HEK293 (cell line): ENCODE results near the gene BIRC5.

Source experiments
- GLIS1 ChIP-seq: fragments of 450-650 bp; formaldehyde crosslinking; IDR thresholded peaks from 2 replicates; pipeline ENCODE4 v1.5.1; 2016; ENCODE audit warnings: missing biosample characterization, missing genetic modification characterization
- MYNN ChIP-seq: fragments of 450-650 bp; formaldehyde crosslinking; IDR thresholded peaks from 2 replicates; pipeline ENCODE4 v1.5.1; 2016; ENCODE audit warnings: missing biosample characterization, missing genetic modification characterization, borderline replicate concordance
- OVOL3 ChIP-seq: fragments of 450-650 bp; formaldehyde crosslinking; IDR thresholded peaks from 2 replicates; pipeline ENCODE4 v1.5.1; 2016; ENCODE audit warnings: missing biosample characterization, missing genetic modification characterization
- RBAK ChIP-seq: fragments of 450-650 bp; formaldehyde crosslinking; IDR thresholded peaks from 2 replicates; pipeline ENCODE4 v1.5.1; 2016; ENCODE audit warnings: missing biosample characterization, missing genetic modification characterization
- SALL2 ChIP-seq: fragments of 450-650 bp; formaldehyde crosslinking; IDR thresholded peaks from 2 replicates; pipeline ENCODE4 v1.5.0; 2017; ENCODE audit warnings: missing biosample characterization, mild to moderate bottlenecking, missing genetic modification characterization, borderline replicate concordance
- SCRT1 ChIP-seq: fragments of 450-650 bp; formaldehyde crosslinking; IDR thresholded peaks from 2 replicates; pipeline ENCODE4 v1.5.1; 2016; ENCODE audit warnings: missing biosample characterization, missing genetic modification characterization, borderline replicate concordance
- SP2 ChIP-seq: fragments of 450-650 bp; formaldehyde crosslinking; IDR thresholded peaks from 2 replicates; pipeline ENCODE4 v1.5.1; 2016; ENCODE audit warnings: missing biosample characterization, missing genetic modification characterization
- SP7 ChIP-seq: fragments of 450-650 bp; formaldehyde crosslinking; IDR thresholded peaks from 2 replicates; pipeline ENCODE4 v1.5.1; 2016; ENCODE audit warnings: missing biosample characterization, missing genetic modification characterization
- ZNF132 ChIP-seq: fragments of 450-650 bp; formaldehyde crosslinking; IDR thresholded peaks from 2 replicates; pipeline ENCODE4 v1.5.1; 2017; ENCODE audit warnings: missing biosample characterization, missing genetic modification characterization, borderline replicate concordance
- ZNF155 ChIP-seq: fragments of 450-650 bp; formaldehyde crosslinking; IDR thresholded peaks from 2 replicates; pipeline ENCODE4 v1.5.1; 2016; ENCODE audit warnings: missing biosample characterization, missing genetic modification characterization
- ZNF335 ChIP-seq: fragments of 450-650 bp; formaldehyde crosslinking; conservative IDR thresholded peaks from 2 replicates; pipeline ENCODE4 v1.5.1; 2016; ENCODE audit warnings: missing biosample characterization, missing genetic modification characterization
- ZNF37A ChIP-seq: fragments of 450-650 bp; IDR thresholded peaks from 2 replicates; pipeline ENCODE4 v1.5.1; 2018; ENCODE audit warnings: missing biosample characterization, missing genetic modification characterization
- ZNF394 ChIP-seq: fragments of 450-650 bp; formaldehyde crosslinking; IDR thresholded peaks from 2 replicates; pipeline ENCODE4 v1.5.1; 2016; ENCODE audit warnings: missing biosample characterization, missing genetic modification characterization, mild to moderate bottlenecking, moderate library complexity, borderline replicate concordance
- ZNF404 ChIP-seq: fragments of 450-650 bp; formaldehyde crosslinking; IDR thresholded peaks from 2 replicates; pipeline ENCODE4 v1.5.1; 2017; ENCODE audit warnings: missing biosample characterization, missing genetic modification characterization
- ZNF416 ChIP-seq: fragments of 450-650 bp; formaldehyde crosslinking; IDR thresholded peaks from 2 replicates; pipeline ENCODE4 v1.5.1; 2016; ENCODE audit warnings: missing biosample characterization, missing genetic modification characterization
- ZNF501 ChIP-seq: fragments of 450-650 bp; formaldehyde crosslinking; IDR thresholded peaks from 2 replicates; pipeline ENCODE4 v1.5.1; 2016; ENCODE audit warnings: missing biosample characterization, missing genetic modification characterization
- ZNF510 ChIP-seq: fragments of 450-650 bp; formaldehyde crosslinking; IDR thresholded peaks from 2 replicates; pipeline ENCODE4 v1.5.1; 2018; ENCODE audit warnings: mild to moderate bottlenecking, missing genetic modification characterization, missing biosample characterization; ENCODE audit not compliant: insufficient replicate concordance
- ZNF514 ChIP-seq: fragments of 450-650 bp; formaldehyde crosslinking; IDR thresholded peaks from 2 replicates; pipeline ENCODE4 v1.5.1; 2016; ENCODE audit warnings: missing biosample characterization, missing genetic modification characterization
- ZNF530 ChIP-seq: fragments of 450-650 bp; formaldehyde crosslinking; IDR thresholded peaks from 2 replicates; pipeline ENCODE4 v1.5.1; 2016; ENCODE audit warnings: low read depth, missing biosample characterization, missing genetic modification characterization
- ZNF555 ChIP-seq: fragments of 450-650 bp; formaldehyde crosslinking; conservative IDR thresholded peaks from 2 replicates; pipeline ENCODE4 v1.5.1; 2017; ENCODE audit warnings: missing biosample characterization, mild to moderate bottlenecking, missing genetic modification characterization, inconsistent platforms
- ZNF571 ChIP-seq: fragments of 450-650 bp; formaldehyde crosslinking; IDR thresholded peaks from 2 replicates; pipeline ENCODE4 v1.5.0; 2017; ENCODE audit warnings: missing biosample characterization, missing genetic modification characterization
- ZNF621 ChIP-seq: fragments of 450-650 bp; formaldehyde crosslinking; IDR thresholded peaks from 2 replicates; pipeline ENCODE4 v1.5.1; 2017; ENCODE audit warnings: missing biosample characterization, missing genetic modification characterization
- ZNF626 ChIP-seq: fragments of 450-650 bp; sonication (Bioruptor Pico); formaldehyde crosslinking; IDR thresholded peaks from 2 replicates; pipeline ENCODE4 v1.5.1; 2018; ENCODE audit warnings: missing biosample characterization, missing genetic modification characterization, inconsistent platforms
- ZNF76 ChIP-seq: fragments of 450-650 bp; formaldehyde crosslinking; IDR thresholded peaks from 2 replicates; pipeline ENCODE4; 2016; ENCODE audit warnings: low read depth, missing biosample characterization, missing genetic modification characterization, borderline replicate concordance
- ZNF776 ChIP-seq: fragments of 450-650 bp; formaldehyde crosslinking; IDR thresholded peaks from 2 replicates; pipeline ENCODE4 v1.5.0; 2017; ENCODE audit warnings: missing biosample characterization, missing genetic modification characterization, borderline replicate concordance
- TF ChIP-seq, protein P1 (sequence below): IDR thresholded peaks from 2 replicates; pipeline ENCODE4 v1.6.1; 2011; ENCODE audit warnings: mild to moderate bottlenecking, low read depth, low read length, borderline replicate concordance
- TF ChIP-seq, protein P2 (sequence below): fragments of 450-650 bp; formaldehyde crosslinking; IDR thresholded peaks from 2 replicates; pipeline ENCODE4 v1.5.1; 2017; ENCODE audit warnings: missing biosample characterization, missing genetic modification characterization
- TF ChIP-seq, protein P3 (sequence below): fragments of 450-650 bp; formaldehyde crosslinking; IDR thresholded peaks from 2 replicates; pipeline ENCODE4 v1.5.1; 2016; ENCODE audit warnings: missing biosample characterization, missing genetic modification characterization
- TF ChIP-seq, protein P4 (sequence below): fragments of 450-650 bp; IDR thresholded peaks from 2 replicates; pipeline ENCODE4 v1.5.1; 2018; ENCODE audit warnings: missing biosample characterization, mild to moderate bottlenecking, missing genetic modification characterization
- TF ChIP-seq, protein P5 (sequence below): fragments of 450-650 bp; formaldehyde crosslinking; IDR thresholded peaks from 2 replicates; pipeline ENCODE4 v1.5.1; 2016; ENCODE audit warnings: missing biosample characterization, missing genetic modification characterization

The BIRC5 gene

DNA sequence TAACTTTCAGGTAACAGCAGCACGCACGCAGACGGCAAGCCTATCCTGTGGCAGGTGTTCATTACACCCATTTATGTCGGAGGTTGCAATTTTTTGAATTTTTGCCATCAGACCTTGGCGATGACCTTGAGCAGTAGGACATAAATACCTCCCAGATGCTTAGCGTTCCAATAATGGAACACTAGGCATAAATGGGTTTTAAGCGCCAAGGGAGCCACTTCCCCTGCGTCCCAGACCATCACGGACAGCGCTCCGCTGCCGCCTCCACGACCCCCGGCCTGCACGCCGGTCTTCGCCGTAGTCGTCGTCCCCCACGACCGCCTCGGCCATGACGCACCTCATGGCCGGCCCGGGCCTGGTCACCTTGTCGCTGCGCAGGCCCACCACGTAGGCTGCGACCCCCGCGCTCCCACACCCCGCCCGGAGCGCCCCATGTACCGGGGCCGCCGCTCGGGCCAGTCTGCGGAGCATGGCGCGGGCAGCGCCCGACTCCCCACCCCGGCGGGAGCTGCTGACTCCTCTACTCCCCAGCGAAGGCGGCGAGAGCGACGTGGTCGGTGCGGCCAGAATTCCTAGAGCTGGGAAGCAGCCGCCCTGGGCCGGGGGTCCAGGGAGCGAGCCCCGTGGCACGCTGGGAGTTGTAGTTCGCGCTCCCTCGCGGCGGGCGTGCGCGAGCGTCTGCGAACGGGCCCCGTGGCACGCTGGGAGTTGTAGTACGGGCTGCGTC is 40.1 kb downstream of the BIRC5 start (continued):
- TF ChIP-seq ZNF555 (no peak), ZNF394 (peak; percentile 42; the same call in 1 of the 2 replicates), ZNF530 (tag by site-specific recombination) (no peak), ZNF37A (no peak), ZNF571 (tag by site-specific recombination) (no peak), ZNF404 (tag by site-specific recombination) (no peak), ZNF626 (tag by site-specific recombination) (no peak), SP2 (tag by site-specific recombination) (no peak), ZNF510 (no peak), ZNF76 (tag by site-specific recombination) (peak; percentile 99), ZNF514 (tag by site-specific recombination) (no peak), ZNF132 (tag by site-specific recombination) (no peak), ZNF335 (tag by site-specific recombination) (peak; percentile 91), SALL2 (tag by site-specific recombination) (no peak), ZNF501 (tag by site-specific recombination) (0 out of 2 replicates have a peak, but pooled peaks have one; percentile 51), SCRT1 (no peak), MYNN (tag by site-specific recombination) (no peak), ZNF776 (no peak), ZNF621 (tag by site-specific recombination) (no peak), ZNF416 (tag by site-specific recombination) (no peak), RBAK (tag by site-specific recombination) (no peak), GLIS1 (tag by site-specific recombination) (peak; percentile 56), SP7 (tag by site-specific recombination) (peak; percentile 38), OVOL3 (tag by site-specific recombination) (no peak), ZNF155 (tag by site-specific recombination) (no peak)
- TF ChIP-seq, protein P1, sequence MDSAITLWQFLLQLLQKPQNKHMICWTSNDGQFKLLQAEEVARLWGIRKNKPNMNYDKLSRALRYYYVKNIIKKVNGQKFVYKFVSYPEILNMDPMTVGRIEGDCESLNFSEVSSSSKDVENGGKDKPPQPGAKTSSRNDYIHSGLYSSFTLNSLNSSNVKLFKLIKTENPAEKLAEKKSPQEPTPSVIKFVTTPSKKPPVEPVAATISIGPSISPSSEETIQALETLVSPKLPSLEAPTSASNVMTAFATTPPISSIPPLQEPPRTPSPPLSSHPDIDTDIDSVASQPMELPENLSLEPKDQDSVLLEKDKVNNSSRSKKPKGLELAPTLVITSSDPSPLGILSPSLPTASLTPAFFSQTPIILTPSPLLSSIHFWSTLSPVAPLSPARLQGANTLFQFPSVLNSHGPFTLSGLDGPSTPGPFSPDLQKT: no peak
- TF ChIP-seq, protein P2, sequence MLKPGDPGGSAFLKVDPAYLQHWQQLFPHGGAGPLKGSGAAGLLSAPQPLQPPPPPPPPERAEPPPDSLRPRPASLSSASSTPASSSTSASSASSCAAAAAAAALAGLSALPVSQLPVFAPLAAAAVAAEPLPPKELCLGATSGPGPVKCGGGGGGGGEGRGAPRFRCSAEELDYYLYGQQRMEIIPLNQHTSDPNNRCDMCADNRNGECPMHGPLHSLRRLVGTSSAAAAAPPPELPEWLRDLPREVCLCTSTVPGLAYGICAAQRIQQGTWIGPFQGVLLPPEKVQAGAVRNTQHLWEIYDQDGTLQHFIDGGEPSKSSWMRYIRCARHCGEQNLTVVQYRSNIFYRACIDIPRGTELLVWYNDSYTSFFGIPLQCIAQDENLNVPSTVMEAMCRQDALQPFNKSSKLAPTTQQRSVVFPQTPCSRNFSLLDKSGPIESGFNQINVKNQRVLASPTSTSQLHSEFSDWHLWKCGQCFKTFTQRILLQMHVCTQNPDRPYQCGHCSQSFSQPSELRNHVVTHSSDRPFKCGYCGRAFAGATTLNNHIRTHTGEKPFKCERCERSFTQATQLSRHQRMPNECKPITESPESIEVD (tag by site-specific recombination): no peak
- TF ChIP-seq, protein P3, sequence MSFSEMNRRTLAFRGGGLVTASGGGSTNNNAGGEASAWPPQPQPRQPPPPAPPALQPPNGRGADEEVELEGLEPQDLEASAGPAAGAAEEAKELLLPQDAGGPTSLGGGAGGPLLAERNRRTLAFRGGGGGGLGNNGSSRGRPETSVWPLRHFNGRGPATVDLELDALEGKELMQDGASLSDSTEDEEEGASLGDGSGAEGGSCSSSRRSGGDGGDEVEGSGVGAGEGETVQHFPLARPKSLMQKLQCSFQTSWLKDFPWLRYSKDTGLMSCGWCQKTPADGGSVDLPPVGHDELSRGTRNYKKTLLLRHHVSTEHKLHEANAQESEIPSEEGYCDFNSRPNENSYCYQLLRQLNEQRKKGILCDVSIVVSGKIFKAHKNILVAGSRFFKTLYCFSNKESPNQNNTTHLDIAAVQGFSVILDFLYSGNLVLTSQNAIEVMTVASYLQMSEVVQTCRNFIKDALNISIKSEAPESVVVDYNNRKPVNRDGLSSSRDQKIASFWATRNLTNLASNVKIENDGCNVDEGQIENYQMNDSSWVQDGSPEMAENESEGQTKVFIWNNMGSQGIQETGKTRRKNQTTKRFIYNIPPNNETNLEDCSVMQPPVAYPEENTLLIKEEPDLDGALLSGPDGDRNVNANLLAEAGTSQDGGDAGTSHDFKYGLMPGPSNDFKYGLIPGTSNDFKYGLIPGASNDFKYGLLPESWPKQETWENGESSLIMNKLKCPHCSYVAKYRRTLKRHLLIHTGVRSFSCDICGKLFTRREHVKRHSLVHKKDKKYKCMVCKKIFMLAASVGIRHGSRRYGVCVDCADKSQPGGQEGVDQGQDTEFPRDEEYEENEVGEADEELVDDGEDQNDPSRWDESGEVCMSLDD (tag by site-specific recombination): peak; percentile 41; the same call in 1 of the 2 replicates
- TF ChIP-seq, protein P4, sequence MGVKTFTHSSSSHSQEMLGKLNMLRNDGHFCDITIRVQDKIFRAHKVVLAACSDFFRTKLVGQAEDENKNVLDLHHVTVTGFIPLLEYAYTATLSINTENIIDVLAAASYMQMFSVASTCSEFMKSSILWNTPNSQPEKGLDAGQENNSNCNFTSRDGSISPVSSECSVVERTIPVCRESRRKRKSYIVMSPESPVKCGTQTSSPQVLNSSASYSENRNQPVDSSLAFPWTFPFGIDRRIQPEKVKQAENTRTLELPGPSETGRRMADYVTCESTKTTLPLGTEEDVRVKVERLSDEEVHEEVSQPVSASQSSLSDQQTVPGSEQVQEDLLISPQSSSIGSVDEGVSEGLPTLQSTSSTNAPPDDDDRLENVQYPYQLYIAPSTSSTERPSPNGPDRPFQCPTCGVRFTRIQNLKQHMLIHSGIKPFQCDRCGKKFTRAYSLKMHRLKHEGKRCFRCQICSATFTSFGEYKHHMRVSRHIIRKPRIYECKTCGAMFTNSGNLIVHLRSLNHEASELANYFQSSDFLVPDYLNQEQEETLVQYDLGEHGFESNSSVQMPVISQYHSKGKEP (tag by site-specific recombination): no peak
- TF ChIP-seq, protein P5, sequence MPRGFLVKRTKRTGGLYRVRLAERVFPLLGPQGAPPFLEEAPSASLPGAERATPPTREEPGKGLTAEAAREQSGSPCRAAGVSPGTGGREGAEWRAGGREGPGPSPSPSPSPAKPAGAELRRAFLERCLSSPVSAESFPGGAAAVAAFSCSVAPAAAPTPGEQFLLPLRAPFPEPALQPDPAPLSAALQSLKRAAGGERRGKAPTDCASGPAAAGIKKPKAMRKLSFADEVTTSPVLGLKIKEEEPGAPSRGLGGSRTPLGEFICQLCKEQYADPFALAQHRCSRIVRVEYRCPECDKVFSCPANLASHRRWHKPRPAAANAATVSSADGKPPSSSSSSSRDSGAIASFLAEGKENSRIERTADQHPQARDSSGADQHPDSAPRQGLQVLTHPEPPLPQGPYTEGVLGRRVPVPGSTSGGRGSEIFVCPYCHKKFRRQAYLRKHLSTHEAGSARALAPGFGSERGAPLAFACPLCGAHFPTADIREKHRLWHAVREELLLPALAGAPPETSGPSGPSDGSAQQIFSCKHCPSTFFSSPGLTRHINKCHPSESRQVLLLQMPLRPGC (tag by site-specific recombination): no peak
